CD4-positive, alpha-beta T cell treated with Interleukin-2 at 100 ng/mL for 4 hours (primary cell): ENCODE results near the gene PALD1.
A peak's percentile ranks its signal among the peaks of the same experiment; 100 is the strongest.
"Not testable (repeated sequence)": the region's sequence is repeated elsewhere in the genome, so short reads cannot be mapped to it uniquely, and the experiment has no call there.

Experiments used
- DNase-seq: peaks from one replicate; pipeline ENCODE4 v3.0.0-alpha.2; 2020; ENCODE audit warnings: low spot score

Gene PALD1

DNA sequence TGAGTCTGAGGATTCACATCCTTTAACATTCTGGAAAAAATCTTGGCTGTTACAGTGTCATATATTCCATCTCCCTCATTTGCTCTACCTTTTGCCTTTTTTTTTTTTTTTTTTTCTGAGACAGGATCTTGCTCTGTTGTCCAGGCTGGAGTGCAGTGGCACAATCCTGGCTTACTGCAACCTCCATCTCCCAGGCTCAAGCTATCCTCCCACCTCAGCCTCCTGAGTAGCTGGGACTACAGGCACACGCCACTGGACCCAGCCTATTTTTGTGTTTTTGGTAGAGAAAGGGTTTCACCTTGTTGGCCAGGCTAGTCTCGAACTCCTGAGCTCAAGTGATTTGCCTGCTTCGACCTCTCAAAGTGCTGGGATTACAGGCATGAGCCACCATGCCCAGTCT is 135.8 kb downstream of the PALD1 start:
- not testable (repeated sequence) for DNase-seq

DNA sequence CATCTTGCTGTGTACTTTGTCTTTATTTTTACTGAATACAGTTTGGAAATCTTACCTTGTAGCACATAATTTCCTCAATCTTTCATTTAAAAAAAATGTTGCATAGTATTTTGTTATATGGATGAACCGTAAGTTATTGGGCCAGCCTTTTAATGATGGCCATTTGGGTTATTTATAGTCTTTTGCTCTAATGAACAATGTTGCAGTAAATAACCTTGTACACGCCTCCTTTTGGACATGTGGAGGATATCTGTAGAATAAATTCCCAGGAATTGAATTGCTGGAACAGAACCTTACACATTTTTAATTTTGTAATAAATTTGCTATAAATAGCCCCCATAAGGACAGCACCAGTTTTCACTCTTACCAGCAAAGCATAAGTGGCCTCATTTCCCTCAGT is 136.6 kb downstream of the PALD1 start:
- no peak for DNase-seq

DNA sequence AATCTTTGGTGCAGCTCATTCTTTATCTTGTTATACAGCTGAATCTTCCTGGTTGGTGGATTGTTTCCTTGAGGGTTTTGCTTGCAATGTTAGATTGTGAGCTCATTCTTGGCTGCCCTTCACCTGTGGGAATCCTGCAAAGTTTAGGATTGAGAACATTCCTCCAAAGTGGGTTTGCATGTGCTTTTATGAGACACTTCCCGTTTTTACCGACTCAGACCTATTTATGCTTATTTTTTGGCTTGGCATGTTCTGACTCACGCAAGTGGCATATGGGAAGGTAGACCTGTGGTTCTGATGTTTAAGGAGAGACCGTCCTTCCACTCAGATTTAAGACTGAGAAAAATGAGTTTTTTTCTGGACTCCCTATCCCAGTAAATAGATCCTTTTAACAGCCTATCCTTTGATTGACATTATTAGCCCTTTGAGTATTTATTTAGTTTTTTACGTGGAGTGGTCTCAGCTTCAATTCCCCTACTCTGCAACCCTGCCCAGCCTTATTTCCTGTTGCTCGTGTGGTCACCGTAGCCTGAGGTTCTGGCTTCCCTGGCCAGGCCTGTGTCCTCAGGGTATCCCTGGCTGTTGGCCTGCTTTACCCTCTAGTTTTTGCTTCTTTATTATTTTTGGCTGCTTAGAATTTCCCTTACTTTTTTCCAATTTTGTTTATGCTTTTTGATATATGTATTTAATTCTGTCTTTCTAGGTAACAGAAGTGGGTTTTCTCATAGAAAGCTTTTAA is 137.4 kb downstream of the PALD1 start:
- DNase-seq, result no peak

DNA sequence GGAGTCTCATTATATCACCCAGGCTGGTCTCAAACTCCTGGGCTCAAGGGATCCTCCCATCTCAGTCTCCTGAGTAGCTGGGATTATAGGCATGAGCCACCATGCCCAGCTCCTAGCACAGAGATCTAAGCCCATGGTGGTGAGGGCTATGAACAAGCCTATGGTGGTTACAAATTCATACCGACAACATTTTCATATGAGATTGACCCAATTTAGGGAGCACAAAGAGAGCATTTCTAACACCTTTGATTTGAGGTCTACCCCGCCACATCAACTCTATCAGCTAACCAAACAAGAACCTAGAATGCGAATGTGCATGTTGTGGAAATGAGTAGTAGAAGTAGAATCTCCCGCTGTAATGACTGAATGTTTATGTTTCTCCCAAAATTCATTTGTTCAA is 138.2 kb downstream of the PALD1 start:
- DNase-seq, result peak; percentile 47
